ENCODE measurements around the gene ZNHIT1. TPM values are rescaled to one million over a fixed set of nuclear protein-coding genes. Genes with fewer than 3 reads are reported as not detected.

The ZNHIT1 gene
- total and polyA plus RNA-seq, 4 donors, result 52.7 to 149 (median 92.4) TPM

GRCh38 chr7:101186844-101187428 lies 31.0 kb upstream of the ZNHIT1 start:
- Histone ChIP-seq H3K4me3 (ENCODE audit: low read depth in 1 of 3, low read length in 3 of 3) (no peak overlapping the region), H3K27ac (ENCODE audit: low read depth in 1 of 2, low read length in 2 of 2) (no peak overlapping the region), H3K36me3 (ENCODE audit: control insufficient read depth in 4 of 4, insufficient read depth in 3 of 4, low read depth in 1 of 4, low read length in 3 of 4) (peaks cover 0 to 3% (median 0%) of the 10 kb centered on the region in 4 donors), H3K9ac (ENCODE audit: low read depth in 1 of 2, low read length in 2 of 2) (no peak overlapping the region), H3K27me3 (ENCODE audit: control insufficient read depth in 4 of 4, insufficient read depth in 4 of 4, low read length in 3 of 4) (no peaks in the 10 kb centered on the region), H3K9me3 (ENCODE audit: control insufficient read depth in 4 of 4, low read length in 3 of 4) (no peaks in the 10 kb centered on the region), H3K4me1 (ENCODE audit: control insufficient read depth in 4 of 4, insufficient read depth in 4 of 4, low read length in 3 of 4) (no peaks in the 10 kb centered on the region)
- WGBS, result 85% methylated on average over 4 of the region's 4 CpGs
- no peak for TF ChIP-seq TAF1 (conservative IDR thresholded peaks at IDR 0.05)
- no peak for TF ChIP-seq REST (IDR thresholded peaks at IDR 0.05)
- no peak for TF ChIP-seq FOXA2 (IDR thresholded peaks at IDR 0.05)
- TF ChIP-seq, protein P1, sequence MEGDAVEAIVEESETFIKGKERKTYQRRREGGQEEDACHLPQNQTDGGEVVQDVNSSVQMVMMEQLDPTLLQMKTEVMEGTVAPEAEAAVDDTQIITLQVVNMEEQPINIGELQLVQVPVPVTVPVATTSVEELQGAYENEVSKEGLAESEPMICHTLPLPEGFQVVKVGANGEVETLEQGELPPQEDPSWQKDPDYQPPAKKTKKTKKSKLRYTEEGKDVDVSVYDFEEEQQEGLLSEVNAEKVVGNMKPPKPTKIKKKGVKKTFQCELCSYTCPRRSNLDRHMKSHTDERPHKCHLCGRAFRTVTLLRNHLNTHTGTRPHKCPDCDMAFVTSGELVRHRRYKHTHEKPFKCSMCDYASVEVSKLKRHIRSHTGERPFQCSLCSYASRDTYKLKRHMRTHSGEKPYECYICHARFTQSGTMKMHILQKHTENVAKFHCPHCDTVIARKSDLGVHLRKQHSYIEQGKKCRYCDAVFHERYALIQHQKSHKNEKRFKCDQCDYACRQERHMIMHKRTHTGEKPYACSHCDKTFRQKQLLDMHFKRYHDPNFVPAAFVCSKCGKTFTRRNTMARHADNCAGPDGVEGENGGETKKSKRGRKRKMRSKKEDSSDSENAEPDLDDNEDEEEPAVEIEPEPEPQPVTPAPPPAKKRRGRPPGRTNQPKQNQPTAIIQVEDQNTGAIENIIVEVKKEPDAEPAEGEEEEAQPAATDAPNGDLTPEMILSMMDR (IDR thresholded peaks at IDR 0.05; ENCODE audit: low read depth, low read length, missing input control), result no peak
- no peak for TF ChIP-seq RXRA (IDR thresholded peaks at IDR 0.05)
- TF ChIP-seq, protein P2, sequence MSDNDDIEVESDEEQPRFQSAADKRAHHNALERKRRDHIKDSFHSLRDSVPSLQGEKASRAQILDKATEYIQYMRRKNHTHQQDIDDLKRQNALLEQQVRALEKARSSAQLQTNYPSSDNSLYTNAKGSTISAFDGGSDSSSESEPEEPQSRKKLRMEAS (IDR thresholded peaks at IDR 0.05), result no peak
- TF ChIP-seq ZBTB33 (IDR thresholded peaks at IDR 0.05), result no peak
- TF ChIP-seq HNF4G (IDR thresholded peaks at IDR 0.05), result no peak
- no peak for TF ChIP-seq NR2F2 (IDR thresholded peaks at IDR 0.05)
- no peak for TF ChIP-seq EGR1 (IDR thresholded peaks at IDR 0.05; ENCODE audit: low read depth in 2 of 2)
- TF ChIP-seq SP1 (IDR thresholded peaks at IDR 0.05), result no peak
- TF ChIP-seq GABPA (IDR thresholded peaks at IDR 0.05 in 1 of 2, conservative IDR thresholded peaks at IDR 0.05 in 1 of 2), result no peak
- TF ChIP-seq YY1 (IDR thresholded peaks at IDR 0.05), result no peak
- TF ChIP-seq JUND (IDR thresholded peaks at IDR 0.05), result no peak
- no peak for TF ChIP-seq HNF4A (conservative IDR thresholded peaks at IDR 0.05)
- no peak for TF ChIP-seq FOXA1 (IDR thresholded peaks at IDR 0.05)
- TF ChIP-seq, protein P3, sequence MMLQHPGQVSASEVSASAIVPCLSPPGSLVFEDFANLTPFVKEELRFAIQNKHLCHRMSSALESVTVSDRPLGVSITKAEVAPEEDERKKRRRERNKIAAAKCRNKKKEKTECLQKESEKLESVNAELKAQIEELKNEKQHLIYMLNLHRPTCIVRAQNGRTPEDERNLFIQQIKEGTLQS (IDR thresholded peaks at IDR 0.05), result no peak
- no peak for DNase-seq (ENCODE audit: low spot score)

Measured in liver (tissue), 9 donors.